Right ventricle myocardium inferior (tissue), 1 donor: ENCODE measurements around the gene BCL6B. TPM values are rescaled to one million over a fixed set of nuclear protein-coding genes. Genes with fewer than 3 reads are reported as not detected.
A peak's percentile ranks its signal among the peaks of the same experiment; 100 is the strongest.

ENCODE experiments used
- ATAC-seq: fragments of 200-7000 bp; cut with Tn5 transposase; one replicate; pipeline ENCODE4 v1.9.1; 2020; ENCODE audit warnings: mild to moderate bottlenecking, moderate library complexity
- DNase-seq: peaks from one replicate; pipeline ENCODE4 v3.0.0; 2021; ENCODE audit errors: missing footprints
- intact Hi-C: fragments of 100-400 bp; cut with DNase I; formaldehyde crosslinking; loops from one replicate; pipeline ENCODE4 v1.11.0; 2022
- total RNA-seq: library from RNA; stranded (reverse); fragmentation: NEBNext Ultra II Directional; extraction: Animal tissue kit (Norgen Biotek cat#: 25700); gene quantifications from one replicate; pipeline ENCODE4 v1.2.1, GENCODE V29; 2021
- donor health status: DM: no; HTN: yes; CAD: no; lungs with severe emphysema.

BCL6B gene
- total RNA-seq, 1 donor from 2014 or later, result 14.0 TPM

DNA sequence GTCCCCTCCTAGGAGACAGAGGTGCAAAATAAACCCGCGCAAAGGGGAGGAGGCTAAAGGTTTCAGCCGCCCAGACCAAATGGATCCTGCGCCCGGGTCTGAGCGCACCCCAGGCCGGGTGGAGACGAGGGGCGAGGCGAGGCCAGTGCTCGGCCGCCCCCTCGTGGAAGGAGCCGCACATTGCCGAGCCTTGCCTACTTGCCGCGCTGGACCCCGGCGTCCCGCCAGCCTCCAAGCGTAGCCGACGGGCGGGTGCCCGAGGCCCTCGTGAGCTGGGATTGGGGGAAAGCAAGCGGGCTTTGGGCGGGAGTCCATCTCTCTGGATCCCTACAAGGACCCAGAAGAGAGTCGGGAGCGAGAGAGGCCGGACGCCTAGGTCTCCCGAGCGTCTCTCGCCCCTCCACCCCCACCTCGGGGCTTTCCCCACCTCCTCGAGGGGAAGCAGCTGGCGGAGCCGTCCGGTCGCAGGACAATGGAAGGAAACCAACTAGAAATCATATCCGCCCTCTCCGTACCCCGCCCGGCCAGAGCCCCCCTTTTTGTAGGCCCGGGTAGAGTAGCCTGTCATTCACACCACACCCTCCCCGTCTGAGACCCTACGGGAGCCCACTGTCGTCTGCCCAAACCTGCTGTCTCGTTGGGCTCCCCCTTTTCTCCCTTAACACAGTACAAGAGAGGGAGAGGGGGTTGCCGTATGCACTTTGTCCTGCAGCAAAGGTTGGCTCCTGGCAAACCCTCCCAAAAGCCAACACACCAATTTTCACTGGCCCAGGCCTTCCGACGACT, 664 bp upstream of the BCL6B start:
- intact Hi-C loops, result loop anchor here (5.0 kb wide), 1 partner anchor 110 kb away; no protein-coding TSS in a partner anchor
- DNase-seq (peak; percentile 93), ATAC-seq (peak; percentile 70)

DNA sequence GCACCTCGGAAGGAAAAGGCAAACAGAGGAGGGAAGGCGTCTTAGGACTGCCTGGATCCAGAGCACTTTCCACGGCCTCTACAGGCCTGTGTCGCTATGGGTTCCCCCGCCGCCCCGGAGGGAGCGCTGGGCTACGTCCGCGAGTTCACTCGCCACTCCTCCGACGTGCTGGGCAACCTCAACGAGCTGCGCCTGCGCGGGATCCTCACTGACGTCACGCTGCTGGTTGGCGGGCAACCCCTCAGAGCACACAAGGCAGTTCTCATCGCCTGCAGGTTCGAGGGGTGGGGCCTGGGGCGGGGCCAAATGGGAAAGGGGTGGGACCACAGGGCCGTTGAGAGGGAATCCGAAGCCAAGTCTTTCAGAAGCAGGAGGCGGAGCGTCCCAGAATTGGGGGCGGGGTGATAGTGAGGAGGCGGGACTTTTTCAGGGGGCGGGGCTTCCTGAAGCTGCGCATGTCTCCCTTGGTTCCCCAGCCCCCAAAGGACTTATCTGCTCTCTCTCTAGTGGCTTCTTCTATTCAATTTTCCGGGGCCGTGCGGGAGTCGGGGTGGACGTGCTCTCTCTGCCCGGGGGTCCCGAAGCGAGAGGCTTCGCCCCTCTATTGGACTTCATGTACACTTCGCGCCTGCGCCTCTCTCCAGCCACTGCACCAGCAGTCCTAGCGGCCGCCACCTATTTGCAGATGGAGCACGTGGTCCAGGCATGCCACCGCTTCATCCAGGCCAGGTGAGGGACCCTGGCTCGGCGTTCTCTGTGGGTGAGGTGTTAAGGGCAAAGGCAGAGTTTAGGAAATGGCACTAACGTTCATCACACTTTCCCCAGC, 939 bp downstream of the BCL6B start:
- DNase-seq, result peak; percentile 95
- intact Hi-C loops, result loop anchor here (5.0 kb wide), 1 partner anchor 111 kb away; no protein-coding TSS in a partner anchor
- ATAC-seq, result peak; percentile 69

DNA sequence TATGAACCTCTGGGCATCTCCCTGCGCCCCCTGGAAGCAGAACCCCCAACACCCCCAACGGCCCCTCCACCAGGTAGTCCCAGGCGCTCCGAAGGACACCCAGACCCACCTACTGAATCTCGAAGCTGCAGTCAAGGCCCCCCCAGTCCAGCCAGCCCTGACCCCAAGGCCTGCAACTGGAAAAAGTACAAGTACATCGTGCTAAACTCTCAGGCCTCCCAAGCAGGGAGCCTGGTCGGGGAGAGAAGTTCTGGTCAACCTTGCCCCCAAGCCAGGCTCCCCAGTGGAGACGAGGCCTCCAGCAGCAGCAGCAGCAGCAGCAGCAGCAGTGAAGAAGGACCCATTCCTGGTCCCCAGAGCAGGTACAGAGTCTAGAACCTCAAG, 1.5 kb downstream of the BCL6B start:
- intact Hi-C loops, result loop anchor here (5.0 kb wide), 1 partner anchor 112 kb away; no protein-coding TSS in a partner anchor
- ATAC-seq, result no peak
- DNase-seq, result no peak

DNA sequence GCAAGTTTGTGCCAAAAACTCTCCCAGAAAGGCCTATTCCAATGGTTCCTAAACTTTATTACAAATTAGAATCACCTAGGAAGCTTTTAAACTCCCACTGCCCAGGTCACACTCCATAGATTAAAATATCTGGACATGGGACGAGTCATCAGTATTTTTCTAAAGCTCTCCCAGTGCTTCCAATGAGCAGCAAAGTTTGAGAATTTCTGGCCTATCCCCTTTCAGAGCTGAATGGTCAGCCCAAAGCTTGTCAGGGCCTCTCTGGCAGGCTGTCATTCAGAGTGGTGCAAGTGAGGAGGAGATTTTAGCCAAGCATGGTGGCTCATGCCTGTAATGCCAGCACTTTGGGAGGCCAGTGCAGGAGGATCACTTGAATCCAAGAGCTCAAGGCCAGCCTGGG, 2.4 kb downstream of the BCL6B start:
- no peak for ATAC-seq
- intact Hi-C loops, result no loop called here
- DNase-seq, result no peak

DNA sequence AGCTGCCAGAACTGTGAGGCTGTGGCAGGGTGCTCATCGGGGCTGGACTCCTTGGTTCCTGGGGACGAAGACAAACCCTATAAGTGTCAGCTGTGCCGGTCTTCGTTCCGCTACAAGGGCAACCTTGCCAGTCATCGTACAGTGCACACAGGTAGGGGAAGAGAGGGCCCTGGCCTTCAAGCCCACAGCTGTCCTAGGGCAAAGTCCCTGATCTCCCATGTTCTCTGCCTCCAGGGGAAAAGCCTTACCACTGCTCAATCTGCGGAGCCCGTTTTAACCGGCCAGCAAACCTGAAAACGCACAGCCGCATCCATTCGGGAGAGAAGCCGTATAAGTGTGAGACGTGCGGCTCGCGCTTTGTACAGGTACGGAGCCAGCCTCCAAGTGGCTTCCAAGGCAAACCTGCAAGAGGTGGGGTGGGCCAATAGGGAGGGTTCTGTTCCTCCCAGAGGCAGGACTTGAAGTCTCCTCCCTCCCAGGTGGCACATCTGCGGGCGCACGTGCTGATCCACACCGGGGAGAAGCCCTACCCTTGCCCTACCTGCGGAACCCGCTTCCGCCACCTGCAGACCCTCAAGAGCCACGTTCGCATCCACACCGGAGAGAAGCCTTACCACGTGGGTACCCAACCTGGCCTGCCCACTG, 3.7 kb downstream of the BCL6B start:
- ATAC-seq (no peak), DNase-seq (no peak)
- intact Hi-C loops, result no loop called here

DNA sequence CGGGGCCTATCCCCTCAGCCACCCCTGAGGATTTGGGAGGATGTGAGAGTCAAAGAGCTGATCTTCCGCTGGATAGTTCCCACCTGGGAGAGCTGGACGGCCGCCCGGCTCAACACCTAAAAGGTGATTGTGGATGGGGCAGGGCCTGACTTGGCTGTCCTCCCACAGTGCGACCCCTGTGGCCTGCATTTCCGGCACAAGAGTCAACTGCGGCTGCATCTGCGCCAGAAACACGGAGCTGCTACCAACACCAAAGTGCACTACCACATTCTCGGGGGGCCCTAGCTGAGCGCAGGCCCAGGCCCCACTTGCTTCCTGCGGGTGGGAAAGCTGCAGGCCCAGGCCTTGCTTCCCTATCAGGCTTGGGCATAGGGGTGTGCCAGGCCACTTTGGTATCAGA, 4.5 kb downstream of the BCL6B start:
- ATAC-seq (no peak), DNase-seq (no peak)
- intact Hi-C loops, result no loop called here

DNA sequence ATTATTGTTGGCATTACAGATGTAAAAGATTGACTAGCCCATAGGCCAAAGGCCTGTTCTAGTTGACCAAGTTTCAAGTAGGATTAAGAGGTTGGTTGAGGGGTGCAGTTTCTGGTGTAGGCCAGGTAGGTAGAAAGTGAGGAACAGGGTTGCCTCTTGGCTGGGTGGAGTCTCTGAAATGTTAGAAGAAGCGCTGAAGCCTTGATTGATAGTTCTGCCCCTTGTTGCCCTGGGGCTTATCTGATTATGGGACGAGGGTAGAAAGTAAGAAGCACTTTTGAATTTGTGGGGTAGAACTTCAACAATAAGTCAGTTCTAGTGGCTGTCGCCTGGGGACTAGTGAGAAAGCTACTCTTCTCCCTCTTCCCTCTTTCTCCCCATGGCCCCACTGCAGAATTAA, 6.2 kb downstream of the BCL6B start:
- ATAC-seq (no peak), DNase-seq (no peak)
- intact Hi-C loops, result no loop called here

DNA sequence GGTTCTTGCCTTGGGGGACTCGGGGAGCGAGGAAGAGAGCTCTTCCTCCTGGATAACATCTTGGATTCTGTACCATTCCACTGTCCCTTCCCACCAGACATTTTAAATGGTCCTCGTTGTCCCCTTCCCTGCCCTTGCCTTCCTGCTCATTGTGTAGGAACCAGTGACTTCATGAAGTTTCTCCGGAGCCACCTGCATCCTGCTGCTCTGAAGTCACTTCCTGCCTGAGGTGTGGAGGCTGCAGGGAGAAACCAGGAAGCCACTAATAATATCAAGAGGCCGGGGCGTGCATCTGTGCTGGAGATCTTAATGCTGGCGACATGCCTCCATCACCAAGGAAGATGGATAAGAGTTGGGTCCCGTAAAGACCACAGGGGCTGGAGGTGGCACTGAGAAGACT, 6.8 kb downstream of the BCL6B start:
- DNase-seq (no peak), ATAC-seq (peak; percentile 23)
- intact Hi-C loops, result no loop called here

DNA sequence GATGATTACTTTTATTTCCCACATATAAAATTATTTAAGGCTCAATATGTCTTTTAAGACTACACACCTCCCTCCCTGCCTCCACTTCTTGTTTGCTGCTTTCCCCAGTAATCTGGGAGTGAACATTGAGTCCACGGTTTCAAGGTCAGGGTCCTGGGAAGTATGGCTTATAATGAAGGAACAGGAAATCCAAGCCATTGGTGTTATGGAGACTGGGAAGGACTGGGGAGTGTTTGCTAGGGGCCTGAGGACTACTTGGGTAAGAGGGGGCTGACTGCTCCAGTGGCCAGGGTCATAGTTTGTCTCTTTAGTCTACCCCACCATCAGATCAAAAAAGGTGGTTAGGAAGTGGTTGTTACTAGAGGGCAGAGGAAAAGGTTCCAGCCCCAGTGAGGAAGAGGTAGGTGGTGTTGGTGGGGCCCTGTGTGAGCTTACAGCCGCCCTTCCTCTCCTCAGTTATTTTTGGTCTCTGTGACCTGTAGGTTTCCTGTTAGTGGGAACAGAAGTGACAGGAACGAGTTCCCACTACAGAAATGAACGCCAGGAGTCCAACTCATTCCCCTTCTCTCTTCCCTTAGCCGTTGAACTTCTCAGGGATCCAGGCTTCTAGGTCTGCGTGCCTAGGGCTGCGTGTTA, 12.2 kb downstream of the BCL6B start:
- ATAC-seq, result no peak
- DNase-seq, result no peak
- intact Hi-C loops, result no loop called here

DNA sequence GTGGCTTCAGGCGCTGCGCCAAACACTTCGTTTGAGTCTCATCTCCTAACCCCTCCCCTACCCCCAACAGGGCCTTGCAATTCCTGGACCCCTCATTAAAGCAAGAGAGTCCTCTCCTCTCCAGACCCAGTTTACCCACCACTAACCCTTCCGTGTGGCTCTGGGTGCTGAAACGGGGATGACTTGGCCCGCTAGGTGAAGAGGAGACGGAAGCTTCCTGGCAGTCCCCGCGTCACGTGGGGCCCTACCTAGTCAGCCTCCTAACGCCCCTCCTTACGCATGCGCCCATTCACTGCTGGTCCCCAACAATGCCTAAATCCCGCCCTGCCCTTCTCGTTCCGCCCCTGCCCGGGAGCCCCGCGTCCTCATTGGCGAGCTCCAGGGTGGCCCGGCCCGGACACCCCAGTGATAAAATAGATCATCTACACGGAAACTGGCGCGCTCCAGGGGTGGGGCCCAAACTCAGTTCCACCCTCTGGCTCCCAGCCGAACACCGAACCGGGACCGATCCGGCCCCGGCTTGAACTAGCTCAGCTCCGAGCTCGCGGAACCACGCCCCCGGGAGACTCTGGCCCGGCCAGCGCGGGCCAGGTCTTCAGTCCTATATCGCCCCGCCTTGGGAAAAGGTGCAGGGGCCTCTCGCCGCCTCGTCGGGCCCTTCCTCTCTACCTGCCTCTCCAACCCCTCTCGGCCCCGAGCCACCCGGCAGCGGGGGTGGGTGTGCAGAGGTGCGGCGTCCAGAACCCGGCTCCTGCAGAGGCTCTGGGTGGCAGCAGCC, 12.9 kb downstream of the BCL6B start, which contains the start of gene SLC16A13:
Gene SLC16A13, plus strand, starts transcription at position 425 of the 778 bp plus-strand sequence. CDS start 368 bp downstream, outside the sequence.
- intact Hi-C loops, result no loop called here
- peak; percentile 97 for DNase-seq
- ATAC-seq, result peak; percentile 97

DNA sequence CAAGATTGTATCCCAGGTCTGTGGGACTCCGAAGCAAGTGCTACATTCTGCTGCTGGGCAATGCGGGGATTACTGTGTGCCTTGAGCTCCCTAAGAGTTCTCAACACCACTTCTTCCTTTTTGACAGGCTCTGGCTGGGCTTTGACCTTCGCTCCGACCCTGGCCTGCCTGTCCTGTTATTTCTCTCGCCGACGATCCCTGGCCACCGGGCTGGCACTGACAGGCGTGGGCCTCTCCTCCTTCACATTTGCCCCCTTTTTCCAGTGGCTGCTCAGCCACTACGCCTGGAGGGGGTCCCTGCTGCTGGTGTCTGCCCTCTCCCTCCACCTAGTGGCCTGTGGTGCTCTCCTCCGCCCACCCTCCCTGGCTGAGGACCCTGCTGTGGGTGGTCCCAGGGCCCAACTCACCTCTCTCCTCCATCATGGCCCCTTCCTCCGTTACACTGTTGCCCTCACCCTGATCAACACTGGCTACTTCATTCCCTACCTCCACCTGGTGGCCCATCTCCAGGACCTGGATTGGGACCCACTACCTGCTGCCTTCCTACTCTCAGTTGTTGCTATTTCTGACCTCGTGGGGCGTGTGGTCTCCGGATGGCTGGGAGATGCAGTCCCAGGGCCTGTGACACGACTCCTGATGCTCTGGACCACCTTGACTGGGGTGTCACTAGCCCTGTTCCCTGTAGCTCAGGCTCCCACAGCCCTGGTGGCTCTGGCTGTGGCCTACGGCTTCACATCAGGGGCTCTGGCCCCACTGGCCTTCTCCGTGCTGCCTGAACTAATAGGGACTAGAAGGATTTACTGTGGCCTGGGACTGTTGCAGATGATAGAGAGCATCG, 15.4 kb downstream of the BCL6B start:
- ATAC-seq (no peak), DNase-seq (no peak)
- intact Hi-C loops, result no loop called here

DNA sequence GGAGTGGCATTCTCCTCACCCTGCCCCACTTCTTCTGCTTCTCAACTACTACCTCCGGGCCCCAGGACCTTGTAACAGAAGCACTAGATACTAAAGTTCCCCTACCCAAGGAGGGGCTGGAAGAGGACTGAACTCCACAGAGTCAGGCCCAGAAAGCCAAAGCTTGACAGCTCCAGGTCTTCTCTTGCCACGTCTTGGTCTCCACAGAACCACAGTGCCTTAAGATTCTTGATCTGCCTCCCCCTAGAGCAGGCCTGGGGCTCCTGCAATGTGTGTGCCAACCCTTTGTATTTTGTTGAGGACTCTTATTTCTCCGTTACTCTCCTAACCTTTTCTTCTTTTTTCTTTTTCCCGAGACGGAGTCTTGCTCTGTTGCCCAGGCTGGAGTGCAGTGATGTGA, 17.0 kb downstream of the BCL6B start:
- ATAC-seq, result no peak
- intact Hi-C loops, result no loop called here
- no peak for DNase-seq

DNA sequence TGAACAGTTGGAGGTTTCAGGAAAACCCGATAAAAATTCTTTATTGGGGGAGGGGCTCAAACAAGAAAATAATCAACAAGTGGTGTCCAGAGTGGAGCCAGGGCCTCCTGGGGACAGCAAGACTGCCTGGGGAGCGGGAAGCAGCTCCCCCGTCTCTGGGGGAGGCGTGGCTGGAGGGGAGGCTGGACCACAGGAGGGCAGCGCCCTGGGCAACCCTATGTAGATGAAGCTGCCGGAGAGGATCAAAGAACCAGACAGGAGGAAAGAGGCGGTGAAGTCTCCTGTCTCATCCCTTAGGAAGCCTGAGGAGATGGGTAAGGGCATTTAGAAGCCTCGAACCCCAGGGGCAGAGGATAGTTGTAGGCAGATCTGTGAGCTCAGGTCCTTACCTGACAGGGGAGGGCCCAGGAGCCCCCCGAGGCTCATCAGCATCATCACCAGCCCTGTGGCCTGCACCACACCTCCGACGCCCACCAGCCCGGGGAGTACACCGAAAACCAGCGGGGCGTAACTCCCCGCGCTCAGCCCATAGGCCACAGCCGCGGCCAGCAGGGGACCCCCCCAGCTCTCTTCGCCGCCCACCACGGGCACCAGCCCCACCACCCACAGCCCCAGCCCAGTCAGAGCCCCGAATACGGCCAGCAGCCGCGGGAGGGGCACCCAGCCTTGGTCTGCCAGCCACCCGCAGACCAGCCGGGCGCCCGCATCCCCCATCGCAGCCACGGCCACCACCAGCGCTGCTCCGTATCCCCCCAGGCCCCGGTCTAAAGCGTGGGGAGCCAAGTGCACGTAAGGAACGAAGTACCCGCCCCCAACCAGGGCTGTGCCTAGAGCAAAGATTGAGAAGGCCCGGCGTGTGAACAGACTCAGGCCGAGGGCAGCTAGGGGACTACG, 19.0 kb downstream of the BCL6B start:
- ATAC-seq (no peak), DNase-seq (no peak)
- intact Hi-C loops, result no loop called here

DNA sequence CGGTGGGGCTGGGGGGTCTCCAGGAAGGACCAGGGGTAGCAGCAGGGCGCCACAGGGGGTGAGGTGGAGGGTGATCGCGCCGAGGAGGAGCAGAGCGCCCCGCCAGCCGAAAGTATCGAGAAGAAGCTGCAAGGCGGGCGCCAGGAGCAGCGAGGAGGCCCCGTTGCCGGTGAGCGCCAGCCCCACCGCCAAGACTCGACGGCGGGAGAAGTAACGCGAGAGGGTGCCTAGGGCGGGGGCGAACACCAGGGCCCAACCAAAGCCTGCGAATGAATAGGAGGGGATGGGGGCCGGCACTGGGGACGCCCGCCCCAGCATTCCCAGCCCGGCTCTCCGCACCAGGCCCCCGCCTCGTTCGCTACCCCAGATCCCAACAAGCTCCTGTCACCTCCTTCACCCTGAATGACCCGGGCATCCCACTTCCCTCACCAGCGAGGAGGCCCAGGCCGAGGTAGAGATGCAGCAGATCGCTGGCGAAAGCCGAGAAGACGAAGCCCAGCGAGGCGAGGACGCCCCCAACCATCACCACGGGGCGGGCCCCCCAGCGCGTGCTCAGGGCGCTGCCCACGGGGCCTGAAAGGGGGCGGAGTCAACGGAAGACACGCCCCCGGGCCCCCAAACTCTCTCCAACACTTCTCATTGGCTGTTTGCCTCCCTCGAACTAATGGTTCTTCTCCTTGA, 19.8 kb downstream of the BCL6B start:
- no peak for ATAC-seq
- DNase-seq, result no peak
- intact Hi-C loops, result no loop called here

DNA sequence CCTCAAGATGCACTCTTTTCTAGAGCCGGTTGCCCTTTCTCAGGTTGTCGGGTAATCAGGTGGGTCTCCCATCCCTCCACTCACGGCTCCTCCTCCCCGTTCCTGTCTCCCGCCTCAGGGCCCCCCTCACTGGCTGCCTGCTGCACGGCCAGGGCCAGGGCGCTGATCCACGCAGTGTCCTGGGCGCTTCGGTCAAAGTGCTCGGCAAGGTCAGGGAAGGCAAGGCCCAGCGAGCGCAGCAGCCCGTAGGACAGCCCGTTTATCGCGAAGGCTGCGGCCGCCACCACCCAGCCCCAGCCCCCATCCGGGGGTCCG, 20.3 kb downstream of the BCL6B start:
- peak; percentile 52 for ATAC-seq
- intact Hi-C loops, result no loop called here
- no peak for DNase-seq
